HEK293 (cell line): Measurements from ENCODE around the gene COL6A1.

ENCODE experiments used
- EGR2 ChIP-seq: fragments of 450-650 bp; formaldehyde crosslinking; IDR thresholded peaks from 2 replicates; pipeline ENCODE4 v1.5.1; 2016; ENCODE audit warnings: low read depth, missing biosample characterization, missing genetic modification characterization
- HOXA7 ChIP-seq: sonication (generic); formaldehyde crosslinking; IDR thresholded peaks from 2 replicates; pipeline ENCODE4 v1.8.1; 2022; ENCODE audit warnings: missing genetic modification reagents, borderline replicate concordance
- ZNF133 ChIP-seq: fragments of 450-650 bp; formaldehyde crosslinking; IDR thresholded peaks from 2 replicates; pipeline ENCODE4 v1.5.1; 2016; ENCODE audit warnings: missing biosample characterization, missing genetic modification characterization
- ZNF311 ChIP-seq: fragments of 450-650 bp; formaldehyde crosslinking; IDR thresholded peaks from 2 replicates; pipeline ENCODE4 v1.5.1; 2017; ENCODE audit warnings: missing biosample characterization, missing genetic modification characterization, borderline replicate concordance
- ZNF510 ChIP-seq: fragments of 450-650 bp; formaldehyde crosslinking; IDR thresholded peaks from 2 replicates; pipeline ENCODE4 v1.5.1; 2018; ENCODE audit warnings: mild to moderate bottlenecking, missing genetic modification characterization, missing biosample characterization; ENCODE audit not compliant: insufficient replicate concordance
- TF ChIP-seq, protein P1 (sequence below): fragments of 450-650 bp; formaldehyde crosslinking; IDR thresholded peaks from 2 replicates; pipeline ENCODE4 v1.5.1; 2016; ENCODE audit warnings: missing biosample characterization, missing genetic modification characterization
- TF ChIP-seq, protein P2 (sequence below): fragments of 450-650 bp; formaldehyde crosslinking; optimal IDR thresholded peaks from 2 replicates; pipeline ENCODE3; 2016; ENCODE audit warnings: missing biosample characterization, mild to moderate bottlenecking, missing genetic modification characterization
- TF ChIP-seq, protein P3 (sequence below): sonication (generic); formaldehyde crosslinking; IDR thresholded peaks from 2 replicates; pipeline ENCODE4 v1.8.1; 2022; ENCODE audit warnings: mild to moderate bottlenecking, moderate library complexity, missing genetic modification reagents

DNA sequence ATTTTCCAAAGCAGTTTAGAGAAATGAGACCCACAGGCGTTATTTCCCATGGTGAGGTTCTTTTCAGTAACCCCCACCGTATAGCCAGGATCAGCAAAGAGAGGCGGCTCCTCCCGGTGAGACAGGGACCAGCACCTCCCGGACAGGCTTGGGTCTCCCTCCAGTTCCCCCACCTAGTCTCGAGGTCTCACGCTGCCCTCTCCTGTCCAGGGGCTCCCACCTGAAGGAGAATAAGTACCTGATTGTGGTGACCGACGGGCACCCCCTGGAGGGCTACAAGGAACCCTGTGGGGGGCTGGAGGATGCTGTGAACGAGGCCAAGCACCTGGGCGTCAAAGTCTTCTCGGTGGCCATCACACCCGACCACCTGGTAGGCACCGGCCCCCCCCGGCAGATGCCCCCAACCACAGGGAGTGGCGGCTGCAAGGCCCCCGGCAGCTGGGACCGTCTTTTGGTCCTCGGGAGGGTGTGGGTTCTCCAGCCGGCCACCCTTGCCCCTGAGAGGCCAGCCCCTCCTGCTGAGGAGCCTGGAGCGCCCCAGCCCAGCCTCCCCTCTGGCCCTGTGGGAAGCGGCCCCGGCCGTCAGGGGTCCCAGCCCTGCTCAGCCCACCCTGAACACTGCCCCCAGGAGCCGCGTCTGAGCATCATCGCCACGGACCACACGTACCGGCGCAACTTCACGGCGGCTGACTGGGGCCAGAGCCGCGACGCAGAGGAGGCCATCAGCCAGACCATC lies 4.9 kb downstream of the COL6A1 start:
- TF ChIP-seq, protein P1, sequence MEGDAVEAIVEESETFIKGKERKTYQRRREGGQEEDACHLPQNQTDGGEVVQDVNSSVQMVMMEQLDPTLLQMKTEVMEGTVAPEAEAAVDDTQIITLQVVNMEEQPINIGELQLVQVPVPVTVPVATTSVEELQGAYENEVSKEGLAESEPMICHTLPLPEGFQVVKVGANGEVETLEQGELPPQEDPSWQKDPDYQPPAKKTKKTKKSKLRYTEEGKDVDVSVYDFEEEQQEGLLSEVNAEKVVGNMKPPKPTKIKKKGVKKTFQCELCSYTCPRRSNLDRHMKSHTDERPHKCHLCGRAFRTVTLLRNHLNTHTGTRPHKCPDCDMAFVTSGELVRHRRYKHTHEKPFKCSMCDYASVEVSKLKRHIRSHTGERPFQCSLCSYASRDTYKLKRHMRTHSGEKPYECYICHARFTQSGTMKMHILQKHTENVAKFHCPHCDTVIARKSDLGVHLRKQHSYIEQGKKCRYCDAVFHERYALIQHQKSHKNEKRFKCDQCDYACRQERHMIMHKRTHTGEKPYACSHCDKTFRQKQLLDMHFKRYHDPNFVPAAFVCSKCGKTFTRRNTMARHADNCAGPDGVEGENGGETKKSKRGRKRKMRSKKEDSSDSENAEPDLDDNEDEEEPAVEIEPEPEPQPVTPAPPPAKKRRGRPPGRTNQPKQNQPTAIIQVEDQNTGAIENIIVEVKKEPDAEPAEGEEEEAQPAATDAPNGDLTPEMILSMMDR (tag by site-specific recombination): no peak
- no peak for TF ChIP-seq ZNF510 (tag by site-specific recombination)
- TF ChIP-seq ZNF311: no peak
- TF ChIP-seq HOXA7 (CRISPR knock-in tag): no peak
- TF ChIP-seq, protein P2, sequence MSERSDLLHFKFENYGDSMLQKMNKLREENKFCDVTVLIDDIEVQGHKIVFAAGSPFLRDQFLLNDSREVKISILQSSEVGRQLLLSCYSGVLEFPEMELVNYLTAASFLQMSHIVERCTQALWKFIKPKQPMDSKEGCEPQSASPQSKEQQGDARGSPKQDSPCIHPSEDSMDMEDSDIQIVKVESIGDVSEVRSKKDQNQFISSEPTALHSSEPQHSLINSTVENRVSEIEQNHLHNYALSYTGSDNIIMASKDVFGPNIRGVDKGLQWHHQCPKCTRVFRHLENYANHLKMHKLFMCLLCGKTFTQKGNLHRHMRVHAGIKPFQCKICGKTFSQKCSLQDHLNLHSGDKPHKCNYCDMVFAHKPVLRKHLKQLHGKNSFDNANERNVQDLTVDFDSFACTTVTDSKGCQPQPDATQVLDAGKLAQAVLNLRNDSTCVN (tag by site-specific recombination): no peak
- no peak for TF ChIP-seq EGR2
- TF ChIP-seq, protein P3, sequence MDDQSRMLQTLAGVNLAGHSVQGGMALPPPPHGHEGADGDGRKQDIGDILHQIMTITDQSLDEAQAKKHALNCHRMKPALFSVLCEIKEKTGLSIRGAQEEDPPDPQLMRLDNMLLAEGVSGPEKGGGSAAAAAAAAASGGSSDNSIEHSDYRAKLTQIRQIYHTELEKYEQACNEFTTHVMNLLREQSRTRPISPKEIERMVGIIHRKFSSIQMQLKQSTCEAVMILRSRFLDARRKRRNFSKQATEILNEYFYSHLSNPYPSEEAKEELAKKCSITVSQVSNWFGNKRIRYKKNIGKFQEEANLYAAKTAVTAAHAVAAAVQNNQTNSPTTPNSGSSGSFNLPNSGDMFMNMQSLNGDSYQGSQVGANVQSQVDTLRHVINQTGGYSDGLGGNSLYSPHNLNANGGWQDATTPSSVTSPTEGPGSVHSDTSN (CRISPR knock-in tag): no peak
- TF ChIP-seq ZNF133: no peak
